Ectodermal cell (in vitro differentiated cells): ENCODE results near the gene TMEM94.
A peak's percentile ranks its signal among the peaks of the same experiment; 100 is the strongest.

Experiments
- H3K27ac ChIP-seq: 2 replicates; pipeline ENCODE4 v1.7.0; 2013; ENCODE audit warnings: mild to moderate bottlenecking, low read depth, low read length; ENCODE audit not compliant: insufficient read depth, poor library complexity, severe bottlenecking
- H3K27me3 ChIP-seq: 2 replicates; pipeline ENCODE4 v1.7.0; 2013; ENCODE audit warnings: mild to moderate bottlenecking, low read length; ENCODE audit not compliant: insufficient read depth, control insufficient read depth, poor library complexity, severe bottlenecking
- H3K36me3 ChIP-seq: one replicate; pipeline ENCODE4 v1.7.0; 2013; ENCODE audit warnings: low read length; ENCODE audit not compliant: control insufficient read depth, insufficient read depth
- H3K4me1 ChIP-seq: one replicate; pipeline ENCODE4 v1.7.0; 2013; ENCODE audit warnings: low read length; ENCODE audit not compliant: control insufficient read depth, insufficient read depth
- H3K4me3 ChIP-seq: 2 replicates; pipeline ENCODE4 v1.7.0; 2013; ENCODE audit warnings: low read depth, low read length, control low read depth; ENCODE audit not compliant: insufficient read depth
- H3K9me3 ChIP-seq: 2 replicates; pipeline ENCODE4 v1.7.0; 2013; ENCODE audit warnings: mild to moderate bottlenecking, low read length, moderate library complexity; ENCODE audit not compliant: control insufficient read depth
- WGBS, 2 experiments: methylation state at CpG; one replicate each; pipeline ENCODE4 v1.1.7; 2013; ENCODE audit warnings: missing lambda C conversion rate in 2 of 2; 5-methylcytosine and 5-hydroxymethylcytosine counted together

TMEM94 gene

DNA sequence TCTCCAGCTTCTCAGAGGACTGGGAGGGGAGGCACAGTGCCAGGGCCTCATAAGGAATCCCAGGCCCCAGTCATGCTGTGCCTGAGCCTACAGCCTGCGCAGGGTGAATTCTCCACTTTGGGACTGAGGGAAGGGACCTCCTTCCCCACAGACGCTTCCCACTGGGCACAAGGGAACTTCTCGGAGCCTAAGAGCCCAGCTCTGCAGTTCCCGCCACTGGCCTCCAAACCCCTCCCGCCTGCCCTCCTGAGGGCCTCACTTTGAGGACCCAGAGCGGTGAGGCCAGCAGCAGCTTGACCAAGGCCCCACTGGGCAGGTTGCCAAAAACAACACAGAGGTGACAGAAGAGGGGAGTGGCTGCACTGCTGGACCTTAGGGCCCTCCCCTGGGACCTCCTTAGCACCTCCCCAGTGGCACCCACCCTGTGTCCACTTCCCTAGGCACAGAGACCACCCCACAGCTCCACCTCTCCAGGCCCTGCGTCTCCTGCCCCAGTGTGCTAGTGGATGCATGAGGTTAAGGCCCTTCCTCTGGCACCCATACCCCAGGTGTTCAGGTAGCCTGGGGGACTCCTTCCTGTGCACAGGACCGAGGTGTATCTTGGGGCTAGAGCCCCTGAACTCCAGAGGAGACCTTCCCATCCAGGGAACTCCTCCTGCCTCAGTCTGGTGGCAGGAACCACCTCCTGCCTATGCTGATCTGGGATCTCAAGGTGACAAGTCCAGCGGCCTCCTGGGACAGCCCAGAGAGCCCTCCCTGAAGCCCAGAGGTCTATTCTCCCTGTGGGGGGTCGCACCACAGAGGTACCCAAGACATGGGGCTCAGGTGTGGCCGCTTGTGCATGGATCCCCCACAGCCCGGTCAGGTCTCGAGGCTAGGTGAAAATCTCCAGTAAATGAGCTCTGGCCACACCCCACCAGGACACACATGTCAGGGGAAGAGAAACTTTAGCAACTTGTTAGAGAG is 55.5 kb downstream of the TMEM94 start:
- 86 to 87% methylated on average over 13 of the region's 13 CpGs for WGBS, 2 experiments
- Histone ChIP-seq H3K4me3 (no peak overlapping the region), H3K27me3 (no peaks in the 10 kb centered on the region), H3K27ac (no peak overlapping the region), H3K36me3 (no peaks in the 10 kb centered on the region), H3K4me1 (peaks cover 6% of the 10 kb centered on the region), H3K9me3 (no peaks in the 10 kb centered on the region)

DNA sequence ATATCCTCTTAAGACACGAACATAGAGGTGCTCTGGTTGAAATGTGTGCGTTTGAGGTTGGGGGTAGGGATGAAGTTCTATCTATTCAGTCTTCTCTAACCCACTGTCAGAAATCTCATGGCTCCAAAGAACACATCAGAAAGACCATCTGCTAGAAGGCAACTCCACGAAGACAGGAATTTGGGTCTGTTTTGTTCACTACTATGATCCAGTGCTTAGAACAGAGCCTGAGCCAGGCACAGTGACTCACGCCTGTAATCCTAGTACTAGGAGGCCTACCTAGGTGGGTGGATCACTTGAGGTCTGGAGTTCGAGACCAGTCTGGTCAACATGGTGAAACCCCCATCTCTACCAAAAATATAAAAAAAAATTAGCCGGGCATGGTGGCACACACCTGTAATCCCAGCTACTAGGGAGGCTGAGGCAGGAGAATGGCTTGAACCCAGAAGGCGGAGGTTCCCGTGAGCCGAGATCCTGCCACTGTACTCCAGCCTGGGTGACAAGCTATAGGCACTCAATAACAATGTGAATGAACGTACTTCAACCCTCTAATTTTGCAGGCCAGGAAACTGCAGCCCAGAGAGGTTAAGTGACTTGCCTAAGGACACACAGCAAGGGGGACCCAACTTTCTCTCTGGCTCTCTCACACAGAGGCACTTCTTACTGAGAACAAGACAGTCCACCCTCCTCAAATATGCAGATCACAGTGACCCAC is 56.6 kb downstream of the TMEM94 start:
- Histone ChIP-seq H3K4me1 (peaks cover 6% of the 10 kb centered on the region), H3K27ac (no peak overlapping the region), H3K4me3 (no peak overlapping the region), H3K27me3 (no peaks in the 10 kb centered on the region), H3K9me3 (no peaks in the 10 kb centered on the region), H3K36me3 (no peaks in the 10 kb centered on the region)
- 82 to 84% methylated on average over 8 of the region's 10 CpGs for WGBS, 2 experiments

- Histone ChIP-seq H3K9me3 (no peaks in the 10 kb centered on the region), H3K27me3 (no peaks in the 10 kb centered on the region), H3K4me3 (peak overlapping the region; percentile 61), H3K4me1 (peaks cover 6% of the 10 kb centered on the region), H3K36me3 (no peaks in the 10 kb centered on the region), H3K27ac (no peak overlapping the region)
- 94 to 96% methylated on average over 17 of the region's 17 CpGs for WGBS, 2 experiments
These were observed 57.2 kb downstream of the TMEM94 start for GRCh38 chr17:75513641-75514000.

DNA sequence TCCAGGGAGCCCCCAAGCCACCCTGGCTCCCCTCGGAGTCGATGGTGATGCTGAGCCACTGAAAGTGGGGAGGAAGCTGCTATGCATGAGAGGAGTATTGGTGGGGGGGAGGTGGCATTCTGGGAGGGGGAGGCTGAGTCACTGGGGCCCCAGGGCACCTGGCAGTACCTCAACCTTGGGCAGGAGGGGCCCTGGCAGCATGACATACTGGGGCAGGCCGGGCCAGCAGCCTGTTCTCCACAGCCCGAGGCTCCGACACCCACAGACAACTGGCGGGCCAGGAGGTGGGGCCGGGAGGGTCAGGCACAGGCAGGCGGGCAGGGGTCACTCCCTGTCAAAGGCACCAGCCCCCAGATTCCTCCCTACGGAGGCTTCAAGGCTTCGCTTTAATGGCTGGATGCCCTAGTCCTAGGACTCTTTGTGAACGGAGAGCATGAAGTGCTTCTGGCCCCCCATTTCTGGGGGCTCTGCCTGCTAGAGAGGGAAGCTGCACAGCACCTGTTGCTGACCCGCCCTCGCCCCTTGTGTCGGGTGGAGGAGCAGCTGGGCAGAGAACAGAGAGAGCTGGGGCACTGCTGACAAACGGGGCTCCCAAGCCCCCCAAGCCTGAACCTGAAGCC is 58.0 kb downstream of the TMEM94 start:
- peaks cover 6% of the 10 kb centered on the region for H3K4me1 ChIP-seq
- H3K36me3 ChIP-seq: no peaks in the 10 kb centered on the region
- H3K27me3 ChIP-seq: no peaks in the 10 kb centered on the region
- 20 to 23% methylated on average over 15 of the region's 15 CpGs for WGBS, 2 experiments
- peak overlapping the region; percentile 61 for H3K4me3 ChIP-seq
- H3K9me3 ChIP-seq: no peaks in the 10 kb centered on the region
- H3K27ac ChIP-seq: no peak overlapping the region

GRCh38 chr17:75514919-75515495 is 58.6 kb downstream of the TMEM94 start:
- 0% methylated on average over 50 of the region's 50 CpGs for WGBS, 2 experiments
- Histone ChIP-seq H3K27ac (no peak overlapping the region), H3K4me3 (peak overlapping the region; percentile 61), H3K36me3 (no peaks in the 10 kb centered on the region), H3K4me1 (peaks cover 6% of the 10 kb centered on the region), H3K9me3 (no peaks in the 10 kb centered on the region), H3K27me3 (no peaks in the 10 kb centered on the region)

DNA sequence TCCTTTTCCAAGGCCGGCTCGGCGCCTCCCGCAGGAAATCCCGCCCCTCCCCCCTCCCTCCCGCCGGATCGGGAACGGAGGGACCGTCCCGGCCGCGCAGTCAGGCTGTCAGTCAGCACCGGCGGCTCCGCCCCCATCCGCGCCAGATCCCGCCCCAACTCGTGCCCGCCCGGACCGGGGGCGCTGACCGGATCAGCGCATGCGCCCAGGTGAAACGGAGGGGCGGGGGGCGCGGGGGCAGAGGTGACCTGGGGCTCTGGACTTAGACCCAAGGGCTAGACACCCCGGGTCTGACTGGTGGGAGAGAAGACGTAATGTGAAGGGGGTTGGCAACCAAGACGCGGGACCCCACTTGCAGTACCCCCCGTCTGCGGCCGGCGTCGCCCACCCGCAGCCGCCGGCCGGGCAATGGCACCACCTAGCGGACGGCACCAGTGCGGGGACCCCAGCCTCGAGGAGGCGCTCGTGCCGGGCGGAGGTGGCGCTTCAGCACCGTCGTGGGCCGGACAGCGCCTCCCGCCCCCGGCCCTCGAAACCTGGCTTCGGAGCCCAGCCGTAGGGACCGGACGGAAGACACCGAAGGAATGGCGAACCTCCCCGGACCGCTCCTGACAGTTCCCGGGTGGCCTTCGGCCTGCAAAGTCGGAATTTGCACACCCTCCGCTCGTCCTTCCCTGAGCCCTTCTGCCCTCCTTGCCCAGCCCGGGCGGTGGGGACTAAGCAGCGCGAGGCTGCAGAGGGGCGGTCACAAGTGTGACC is 59.2 kb downstream of the TMEM94 start, which contains the start of gene CASKIN2:
CASKIN2 (minus strand) TSS at position 42 of the 759 bp plus-strand sequence. CDS start 1,733 bp downstream, outside the sequence.
- H3K4me1 ChIP-seq: peaks cover 6% of the 10 kb centered on the region
- H3K9me3 ChIP-seq: no peaks in the 10 kb centered on the region
- 0 to 1% methylated on average over 78 of the region's 78 CpGs for WGBS, 2 experiments
- H3K27me3 ChIP-seq: no peaks in the 10 kb centered on the region
- no peaks in the 10 kb centered on the region for H3K36me3 ChIP-seq
- no peak within 1 kb of the TSS for H3K27ac ChIP-seq
- H3K4me3 ChIP-seq: peak within 1 kb of the TSS; percentile 61

- peak within 1 kb of the TSS; percentile 61 for H3K4me3 ChIP-seq
- 0% methylated on average over 45 of the region's 45 CpGs for WGBS, 2 experiments
- no peak within 1 kb of the TSS for H3K27ac ChIP-seq
- peaks cover 6% of the 10 kb centered on the region for H3K4me1 ChIP-seq
- H3K27me3 ChIP-seq: no peaks in the 10 kb centered on the region
- H3K9me3 ChIP-seq: no peaks in the 10 kb centered on the region
- no peaks in the 10 kb centered on the region for H3K36me3 ChIP-seq
These were observed 59.8 kb downstream of the TMEM94 start, which contains the start of gene TSEN54 for GRCh38 chr17:75516255-75516618. Gene TSEN54, plus strand, starts transcription at chr17:75516528. Its CDS starts 33 bp downstream, at chr17:75516561.

- H3K27me3 ChIP-seq: no peaks in the 10 kb centered on the region
- H3K36me3 ChIP-seq: no peaks in the 10 kb centered on the region
- WGBS, 2 experiments: 0% methylated on average over 65 of the region's 65 CpGs
- no peak overlapping the region for H3K27ac ChIP-seq
- peaks cover 6% of the 10 kb centered on the region for H3K4me1 ChIP-seq
- H3K9me3 ChIP-seq: no peaks in the 10 kb centered on the region
- peak overlapping the region; percentile 61 for H3K4me3 ChIP-seq
These were observed 60.3 kb downstream of the TMEM94 start for GRCh38 chr17:75516619-75517296.

- no peaks in the 10 kb centered on the region for H3K9me3 ChIP-seq
- H3K27me3 ChIP-seq: no peaks in the 10 kb centered on the region
- H3K36me3 ChIP-seq: peaks cover 3% of the 10 kb centered on the region
- H3K27ac ChIP-seq: no peak overlapping the region
- 33 to 34% methylated on average over 10 of the region's 10 CpGs for WGBS, 2 experiments
- H3K4me1 ChIP-seq: peaks cover 6% of the 10 kb centered on the region
- peak overlapping the region; percentile 61 for H3K4me3 ChIP-seq
These were observed 60.9 kb downstream of the TMEM94 start for GRCh38 chr17:75517297-75517865.
